Upper lobe of left lung (tissue), 4 donors: Measurements from ENCODE around the gene KRTAP29-1.

Source experiments
- POLR2A ChIP-seq, 4 donors: fragments of 450-650 bp; IDR thresholded peaks; one replicate each; pipeline ENCODE4 v1.5.1; 2016 to 2017; ENCODE audit warnings: antibody characterized with exemption in 4 of 4, mild to moderate bottlenecking in 2 of 4
- TF ChIP-seq, protein P1 (sequence below), 6 experiments: fragments of 450-650 bp in 4 of 6; fragments of 200-600 bp in 2 of 6; sonication (generic) in 2 of 6; IDR thresholded peaks; one replicate each; pipeline ENCODE4 v1.5.1; 2016 to 2019; ENCODE audit warnings: antibody characterized with exemption in 6 of 6

DNA sequence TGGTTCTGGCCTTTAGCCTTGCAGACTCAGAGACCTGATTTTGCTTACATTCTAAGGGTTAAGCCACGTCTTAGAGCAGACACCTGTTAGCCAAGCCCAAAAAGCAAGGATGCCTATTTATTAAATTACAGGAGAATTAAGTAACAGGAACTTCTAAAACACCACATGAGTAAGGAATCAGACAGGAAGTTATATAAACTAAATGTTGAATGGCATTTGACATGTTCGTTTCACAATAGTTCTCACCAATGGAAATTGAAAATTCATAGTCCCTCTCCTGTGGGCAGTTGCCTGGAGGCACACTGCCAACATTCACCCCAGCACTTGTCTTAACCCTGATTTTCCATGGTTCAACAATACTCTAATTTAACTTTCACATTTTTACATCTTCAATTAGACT is 18.1 kb downstream of the KRTAP29-1 start:
- TF ChIP-seq, protein P1, sequence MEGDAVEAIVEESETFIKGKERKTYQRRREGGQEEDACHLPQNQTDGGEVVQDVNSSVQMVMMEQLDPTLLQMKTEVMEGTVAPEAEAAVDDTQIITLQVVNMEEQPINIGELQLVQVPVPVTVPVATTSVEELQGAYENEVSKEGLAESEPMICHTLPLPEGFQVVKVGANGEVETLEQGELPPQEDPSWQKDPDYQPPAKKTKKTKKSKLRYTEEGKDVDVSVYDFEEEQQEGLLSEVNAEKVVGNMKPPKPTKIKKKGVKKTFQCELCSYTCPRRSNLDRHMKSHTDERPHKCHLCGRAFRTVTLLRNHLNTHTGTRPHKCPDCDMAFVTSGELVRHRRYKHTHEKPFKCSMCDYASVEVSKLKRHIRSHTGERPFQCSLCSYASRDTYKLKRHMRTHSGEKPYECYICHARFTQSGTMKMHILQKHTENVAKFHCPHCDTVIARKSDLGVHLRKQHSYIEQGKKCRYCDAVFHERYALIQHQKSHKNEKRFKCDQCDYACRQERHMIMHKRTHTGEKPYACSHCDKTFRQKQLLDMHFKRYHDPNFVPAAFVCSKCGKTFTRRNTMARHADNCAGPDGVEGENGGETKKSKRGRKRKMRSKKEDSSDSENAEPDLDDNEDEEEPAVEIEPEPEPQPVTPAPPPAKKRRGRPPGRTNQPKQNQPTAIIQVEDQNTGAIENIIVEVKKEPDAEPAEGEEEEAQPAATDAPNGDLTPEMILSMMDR (IDR thresholded peaks at IDR 0.05) = no peak
- TF ChIP-seq POLR2A (IDR thresholded peaks at IDR 0.05) = no peak
